GM18519 (cell line): ENCODE measurements around the gene TBC1D22A.
"Not testable (repeated sequence)": the region's sequence is repeated elsewhere in the genome, so short reads cannot be mapped to it uniquely, and the experiment has no call there.

Experiments used
- ATAC-seq: cut with Tn5 transposase; IDR thresholded peaks from one replicate; pipeline ENCODE4 v1.9.1; 2021; ENCODE audit warnings: mild to moderate bottlenecking, moderate library complexity; ENCODE audit not compliant: unreplicated experiment, low FRiP score

The TBC1D22A gene

DNA sequence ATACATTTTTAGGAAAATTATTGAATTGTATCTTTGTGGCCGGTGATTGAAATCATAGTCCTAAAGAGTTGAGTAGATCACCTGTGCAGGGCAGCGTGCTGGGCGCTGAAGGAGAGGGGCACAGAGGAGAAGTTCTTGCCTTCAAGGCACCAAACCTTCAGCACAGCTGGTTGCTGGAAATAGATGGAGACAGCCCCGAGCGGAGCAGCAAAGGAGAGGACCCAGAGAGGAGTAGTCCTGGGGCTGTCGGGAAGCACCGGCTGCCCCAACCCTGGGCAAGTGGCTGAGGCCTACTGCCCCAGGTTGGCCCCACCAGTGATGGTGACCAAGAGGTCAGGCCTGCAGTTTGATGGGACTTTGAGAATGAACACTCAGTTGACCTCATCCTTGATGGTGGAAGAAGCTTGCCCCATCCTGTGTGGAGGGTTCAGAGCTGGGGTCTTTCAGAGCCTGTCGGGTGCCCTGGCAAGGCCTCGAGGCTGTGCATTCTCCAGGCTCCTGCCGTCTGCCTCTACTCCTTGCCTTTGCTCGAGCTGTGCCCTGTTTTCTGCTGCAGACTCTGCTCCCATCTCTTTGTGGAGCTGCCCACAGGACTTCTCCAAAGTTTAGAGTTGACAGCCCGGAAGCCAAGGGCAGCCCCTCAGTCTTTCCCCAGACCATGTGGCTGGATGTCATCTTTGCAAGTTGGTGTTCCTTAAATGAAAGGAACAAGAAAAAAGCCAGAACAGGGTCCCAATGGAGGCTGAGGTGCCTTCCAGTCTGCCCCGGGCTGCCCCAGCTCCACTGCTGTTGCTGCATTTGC, 285.1 kb downstream of the TBC1D22A start:
- ATAC-seq: no peak

DNA sequence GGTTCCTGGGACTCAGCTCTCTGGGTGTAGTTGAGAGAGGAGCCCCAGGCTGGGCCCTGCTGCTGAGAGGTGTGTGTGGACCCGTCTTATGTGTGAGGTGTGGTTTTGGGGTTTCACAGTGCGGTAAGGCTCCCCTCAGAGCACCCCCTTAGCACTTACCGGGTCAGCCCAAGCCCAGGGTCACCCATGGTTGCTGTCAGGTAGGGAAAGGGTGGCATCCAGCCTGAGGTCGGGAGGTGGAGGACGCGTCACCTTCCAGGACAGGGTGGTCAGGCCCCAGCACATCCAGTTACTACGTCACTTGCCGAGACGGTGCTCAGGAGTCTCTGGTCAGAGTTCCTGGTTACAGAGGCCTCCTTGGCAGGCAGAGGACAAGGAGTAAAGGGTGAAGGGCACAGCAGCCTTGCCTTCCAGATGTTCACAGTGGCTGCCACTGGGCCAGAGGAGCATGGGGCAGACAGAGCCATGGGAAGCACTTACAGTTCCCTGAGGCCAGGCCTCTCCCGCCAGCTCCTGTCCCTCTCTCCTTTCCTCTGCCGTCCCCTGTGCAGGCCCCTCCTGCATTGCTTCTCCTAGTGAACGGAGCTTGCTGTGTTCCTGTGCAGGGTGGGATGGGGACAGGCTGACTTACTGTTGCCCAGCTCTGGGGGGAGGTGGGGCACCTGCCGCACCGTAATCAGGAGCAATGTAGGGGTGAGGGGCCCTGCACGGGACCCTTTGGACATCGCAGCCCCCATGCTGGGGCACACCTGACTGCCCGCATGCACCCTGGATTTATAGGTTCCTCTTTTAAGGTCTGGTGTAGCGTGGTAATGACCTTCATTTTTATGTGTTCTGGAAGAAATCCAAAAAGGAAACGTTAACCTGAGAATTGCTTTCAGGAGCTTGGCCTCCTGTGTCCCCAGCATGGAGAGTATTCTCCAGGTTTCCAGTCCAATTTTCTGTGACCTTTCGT, 285.9 kb downstream of the TBC1D22A start:
- no peak for ATAC-seq

DNA sequence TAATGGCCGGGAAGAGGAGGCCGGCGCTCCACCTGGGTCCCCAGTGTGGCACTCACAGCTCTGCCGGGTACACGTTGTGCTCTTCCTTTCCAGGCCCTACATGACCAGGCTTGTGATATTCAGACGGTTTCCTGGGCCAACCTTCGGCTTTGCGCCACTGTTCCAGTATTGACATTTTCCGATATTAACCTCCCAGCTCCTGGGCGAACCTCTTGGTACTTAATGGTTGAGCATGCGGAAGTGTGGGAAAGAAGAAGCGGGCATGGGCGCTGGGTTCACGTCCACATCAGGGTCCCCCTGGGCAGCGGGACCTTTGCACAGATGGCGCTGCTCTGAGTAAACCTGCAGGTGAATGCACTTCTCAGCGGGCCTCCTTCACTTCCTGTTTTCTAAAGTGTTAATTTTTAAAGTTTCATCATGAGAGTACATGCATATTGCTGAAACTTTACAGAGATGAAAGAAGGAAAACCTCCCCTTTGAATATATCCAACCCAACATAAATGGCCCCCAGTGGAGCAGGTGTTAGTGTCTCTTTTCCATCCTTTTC, 286.7 kb downstream of the TBC1D22A start:
- ATAC-seq: no peak

DNA sequence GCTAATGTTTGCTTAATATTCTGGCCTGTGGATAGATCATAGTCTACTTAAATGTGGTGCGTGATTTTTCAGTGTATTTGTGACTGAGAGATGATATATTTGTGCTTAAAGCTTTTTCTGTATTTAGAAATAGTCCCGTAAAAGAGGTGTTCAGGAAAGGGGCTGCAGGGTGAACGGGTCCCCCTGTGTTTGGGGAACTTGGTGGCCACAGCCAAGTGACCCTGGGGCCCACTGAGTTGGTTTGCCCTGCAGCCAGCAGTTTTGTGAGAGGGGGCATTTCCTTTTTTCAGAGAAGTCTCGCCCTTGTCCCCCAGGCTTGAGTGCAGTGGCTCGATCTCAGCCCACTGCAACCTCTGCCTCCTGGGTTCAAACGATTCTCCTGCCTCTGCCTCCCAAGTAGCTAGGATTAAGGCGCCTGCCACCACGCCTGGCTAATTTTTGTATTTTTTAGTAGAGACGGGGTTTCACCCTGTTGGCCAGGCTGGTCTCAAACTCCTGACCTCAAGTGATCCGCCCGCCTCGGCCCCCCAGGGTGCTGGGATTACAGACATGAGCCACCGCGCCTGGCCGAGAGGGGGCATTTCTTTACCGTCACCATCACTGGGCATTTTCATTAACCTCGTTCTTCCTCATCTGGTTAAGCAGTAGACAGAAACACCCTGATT, 287.4 kb downstream of the TBC1D22A start:
- ATAC-seq: not testable (repeated sequence)

DNA sequence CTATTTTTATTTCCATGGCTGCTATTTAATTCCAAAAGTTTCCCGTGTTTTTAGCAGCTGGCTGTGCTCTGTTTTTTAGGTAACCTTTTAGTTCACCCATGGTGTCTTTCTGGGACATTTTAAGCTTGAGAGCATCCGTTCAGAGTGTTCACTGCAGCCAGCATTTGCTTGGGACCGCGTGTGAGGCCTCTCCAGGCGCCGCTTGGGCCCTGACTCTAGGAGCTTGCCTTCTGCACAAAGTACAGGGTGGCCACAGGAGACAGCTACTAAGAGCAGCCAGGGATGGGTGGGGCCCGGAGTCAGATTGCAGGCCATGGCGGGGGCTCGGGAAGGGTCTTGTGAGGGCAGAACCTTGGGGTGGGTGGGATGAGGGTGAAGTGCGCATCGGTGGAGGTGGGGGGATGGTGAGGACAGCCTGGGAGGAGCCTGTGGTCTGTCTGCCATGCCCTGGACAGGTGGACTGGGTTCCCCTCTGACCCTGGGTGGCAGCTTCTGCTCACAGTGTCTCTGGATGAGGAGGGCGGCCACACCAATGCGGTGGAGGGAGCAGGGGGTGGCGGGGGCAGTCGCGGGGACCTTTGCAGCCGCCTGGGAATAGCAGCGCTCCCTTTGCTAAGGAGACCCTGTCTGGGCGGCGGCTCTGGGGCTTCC, 288.1 kb downstream of the TBC1D22A start:
- ATAC-seq: no peak

DNA sequence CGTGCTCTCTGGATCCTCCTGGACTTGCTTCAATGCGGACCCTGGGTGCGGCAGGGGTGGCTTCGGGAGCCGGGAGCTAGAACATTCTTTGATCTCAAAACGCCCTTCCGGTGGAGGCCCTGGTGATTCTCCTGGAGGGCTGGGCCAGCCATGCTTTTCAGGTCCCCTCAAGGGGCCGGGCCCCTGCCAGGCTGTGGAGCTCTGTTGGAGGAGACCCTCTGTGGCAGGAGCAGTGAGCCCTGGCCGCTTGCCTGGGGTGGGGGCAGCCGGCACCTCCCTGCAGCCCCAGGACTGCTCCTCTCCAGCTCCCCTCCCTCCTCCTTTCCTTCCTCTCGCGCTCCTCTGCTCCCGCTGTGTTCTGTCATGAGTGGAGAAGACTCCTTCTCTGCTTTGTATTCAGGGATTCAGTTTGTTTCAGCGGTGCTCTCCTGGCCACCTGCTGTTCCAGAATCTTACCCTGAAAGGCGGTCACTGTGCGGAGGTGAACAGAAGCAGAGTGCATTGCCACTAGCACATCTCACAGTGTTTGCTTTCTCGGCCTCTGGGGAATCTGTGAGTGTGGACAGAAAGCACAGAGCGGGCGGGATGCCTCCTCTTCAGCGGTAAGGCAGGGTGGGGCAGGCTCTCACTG, 289.1 kb downstream of the TBC1D22A start:
- ATAC-seq: no peak

DNA sequence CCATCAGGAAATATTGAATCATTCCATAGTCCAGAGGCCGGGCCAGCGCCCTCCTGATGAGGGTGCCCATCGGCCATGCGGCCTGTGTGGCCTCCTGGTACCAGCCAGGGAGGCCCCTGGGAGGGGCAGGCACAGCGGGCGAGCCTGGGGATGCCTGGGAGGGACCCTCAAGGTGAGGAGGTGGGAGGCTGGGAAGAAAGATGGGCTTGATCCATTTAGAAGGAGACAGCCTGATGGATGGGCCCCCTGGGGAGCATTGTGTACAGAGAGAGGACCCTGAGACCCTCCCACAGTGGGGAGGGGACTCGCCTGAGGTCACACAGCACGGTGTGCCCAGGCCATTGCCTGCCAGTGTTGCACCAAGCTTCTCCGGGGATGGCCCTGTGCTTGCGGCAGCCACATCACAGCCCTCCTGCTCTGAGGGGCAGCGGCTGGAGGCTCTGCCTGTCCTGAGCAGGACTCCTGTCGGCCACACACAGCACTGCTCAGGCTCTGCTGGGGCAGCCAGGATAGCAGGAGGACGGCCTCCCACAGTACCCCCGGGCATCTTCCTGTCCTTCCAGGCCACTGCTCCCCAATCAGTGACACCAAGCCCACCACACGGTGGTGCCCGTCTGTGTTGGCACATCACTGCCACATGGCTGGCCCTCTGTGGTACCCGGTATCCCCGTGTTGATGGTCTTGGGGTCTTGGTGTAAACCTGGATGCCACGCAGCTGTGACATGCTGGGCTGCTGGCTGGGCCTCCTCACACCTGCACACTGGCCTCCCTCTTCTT, 290.0 kb downstream of the TBC1D22A start:
- ATAC-seq: no peak

DNA sequence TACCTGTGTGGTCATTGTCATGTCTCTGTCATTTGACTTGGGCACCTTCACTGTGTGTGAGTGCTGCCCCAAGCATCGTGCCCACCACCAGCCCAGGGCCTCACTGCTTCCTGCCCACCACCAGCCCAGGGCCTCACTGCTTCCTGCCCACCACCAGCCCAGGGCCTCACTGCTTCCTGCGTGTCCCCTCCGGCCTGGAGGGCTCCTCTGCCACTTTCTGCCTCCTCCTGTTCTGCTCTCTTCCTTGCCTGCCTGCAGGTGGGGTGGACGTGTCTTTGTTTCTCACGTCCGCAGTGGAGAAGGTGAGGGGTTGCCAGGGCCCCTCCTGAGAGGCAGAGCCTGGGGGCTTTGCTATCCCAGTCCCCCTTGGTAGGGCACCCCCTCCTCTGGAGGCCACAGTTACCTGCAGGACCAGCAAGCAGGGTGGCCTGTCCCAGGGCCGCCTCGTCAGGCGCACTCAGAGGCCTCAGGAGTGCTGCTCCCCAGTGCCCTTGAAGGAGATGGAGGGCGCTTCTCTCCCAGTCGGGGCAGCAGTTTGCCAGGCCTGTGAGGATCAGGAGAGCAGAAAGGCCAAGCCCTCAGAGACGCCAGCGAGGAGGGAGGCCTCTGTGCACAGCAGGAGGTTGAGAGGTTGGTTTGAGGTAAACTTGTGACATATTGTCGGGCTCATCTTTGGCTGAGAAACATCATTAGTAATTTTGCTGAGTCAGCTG, 290.7 kb downstream of the TBC1D22A start:
- ATAC-seq: no peak

DNA sequence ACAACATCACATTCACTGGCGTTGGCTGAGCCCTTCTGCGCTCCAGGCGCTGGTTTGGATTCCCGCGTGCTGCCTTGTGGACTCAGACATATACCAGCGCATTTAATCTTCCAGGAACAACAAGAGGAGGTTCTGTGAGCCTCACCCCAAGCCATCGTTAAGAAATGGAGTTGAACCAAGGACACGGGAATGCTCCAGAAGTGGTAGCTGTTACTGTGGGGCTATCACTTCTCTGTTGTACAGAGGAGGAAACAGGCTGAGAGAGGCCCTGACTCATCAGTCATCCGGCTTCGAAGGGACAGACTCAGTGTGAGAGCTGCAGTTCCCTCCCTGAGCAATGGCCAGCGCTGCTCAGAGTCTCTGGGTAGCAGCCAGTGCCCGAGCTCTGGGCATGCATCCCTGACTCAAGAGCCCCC, 291.3 kb downstream of the TBC1D22A start:
- ATAC-seq: no peak

DNA sequence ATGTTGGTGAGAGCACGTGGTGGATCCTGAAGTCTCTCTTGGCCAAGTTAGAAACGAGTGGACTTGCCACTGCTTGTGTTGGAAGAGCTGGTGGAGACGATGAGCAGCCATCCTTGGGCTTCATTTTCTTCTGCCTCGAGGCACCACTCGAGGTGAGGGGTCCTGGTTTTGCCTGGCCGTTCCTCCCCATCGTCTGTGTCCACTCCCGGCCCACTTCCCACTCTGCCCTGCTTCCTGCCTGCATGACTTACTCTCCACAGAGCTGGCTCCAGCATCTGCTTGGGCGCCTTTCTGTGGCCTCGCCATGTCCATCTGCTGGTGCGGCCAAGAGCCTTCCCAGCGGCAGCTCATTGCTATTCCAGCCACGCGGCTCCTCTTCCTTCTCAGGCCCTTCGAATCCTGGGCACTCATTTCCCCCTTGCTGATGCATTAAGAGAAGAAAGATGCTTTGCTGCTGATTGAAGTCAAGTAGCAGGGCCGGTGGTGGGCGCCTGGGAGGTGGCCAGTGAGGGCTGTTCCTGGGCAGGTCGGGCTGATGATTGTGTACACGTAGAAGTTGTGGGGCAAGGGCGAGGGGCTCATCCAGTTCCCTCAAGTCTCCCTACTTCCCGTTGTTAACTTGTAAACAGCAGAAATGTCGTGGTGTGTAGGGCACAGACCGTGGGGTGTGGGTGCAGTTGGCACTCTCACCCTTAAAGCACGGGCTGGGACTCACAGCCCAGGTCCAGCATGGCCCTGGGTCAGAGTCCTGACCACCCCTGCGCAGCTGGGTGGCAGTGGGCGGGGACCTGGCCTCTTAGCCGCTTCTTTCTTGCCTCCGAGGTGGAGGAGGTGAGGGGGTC, 292.0 kb downstream of the TBC1D22A start:
- no peak for ATAC-seq

DNA sequence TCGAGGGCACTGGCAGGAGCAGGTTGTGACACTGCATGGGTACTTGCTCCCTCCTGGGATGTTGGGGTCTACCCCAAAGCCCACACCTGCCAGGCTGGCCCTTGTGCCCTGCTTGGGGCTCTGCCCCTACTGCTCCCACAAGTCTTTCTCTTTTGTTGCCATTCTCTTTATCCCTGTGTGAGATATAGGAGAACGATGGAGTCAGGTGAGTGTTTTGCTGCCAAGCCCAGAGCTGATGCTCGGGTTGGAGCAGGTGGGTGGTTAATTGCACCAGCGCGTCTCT, 292.6 kb downstream of the TBC1D22A start:
- ATAC-seq: no peak

DNA sequence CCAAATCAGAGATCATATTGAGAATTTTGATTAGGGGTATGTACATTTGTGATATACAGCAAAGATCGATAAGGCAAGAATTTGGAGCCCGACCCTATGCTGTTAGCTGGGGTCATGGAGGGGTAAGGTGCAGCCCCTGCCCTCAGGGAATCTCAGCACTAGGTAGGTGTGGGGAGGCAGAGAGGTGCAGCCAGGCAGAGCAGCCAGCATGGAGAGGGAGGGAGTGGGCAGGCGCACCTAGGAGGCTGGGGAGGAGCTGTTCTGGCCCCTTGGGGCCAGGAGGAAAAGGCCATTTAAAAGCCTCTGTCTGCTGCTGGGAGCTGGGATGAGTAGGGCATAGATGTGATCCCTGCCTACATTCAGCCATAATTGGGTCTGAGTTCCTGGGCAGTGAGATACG, 293.0 kb downstream of the TBC1D22A start:
- ATAC-seq: no peak

DNA sequence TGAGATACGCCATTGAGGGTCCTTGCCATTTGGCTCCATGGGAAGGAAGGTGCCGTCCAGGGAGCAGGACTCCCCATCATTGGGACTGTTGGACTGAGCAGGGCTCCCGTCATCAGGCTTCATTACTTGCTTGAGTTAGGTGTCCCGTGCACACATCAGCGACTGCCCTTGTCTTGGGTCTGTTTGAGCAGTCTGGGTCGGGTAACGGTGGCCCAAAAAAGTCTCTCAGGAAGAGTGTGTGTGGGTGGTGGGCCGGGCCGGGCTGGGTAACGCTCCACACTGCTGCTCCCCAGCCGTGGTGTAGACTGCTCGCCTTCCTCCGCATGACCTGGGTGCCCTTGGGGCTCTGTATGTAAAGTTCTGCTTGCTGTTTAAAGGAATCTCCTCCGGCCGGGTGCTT, 293.5 kb downstream of the TBC1D22A start:
- no peak for ATAC-seq

DNA sequence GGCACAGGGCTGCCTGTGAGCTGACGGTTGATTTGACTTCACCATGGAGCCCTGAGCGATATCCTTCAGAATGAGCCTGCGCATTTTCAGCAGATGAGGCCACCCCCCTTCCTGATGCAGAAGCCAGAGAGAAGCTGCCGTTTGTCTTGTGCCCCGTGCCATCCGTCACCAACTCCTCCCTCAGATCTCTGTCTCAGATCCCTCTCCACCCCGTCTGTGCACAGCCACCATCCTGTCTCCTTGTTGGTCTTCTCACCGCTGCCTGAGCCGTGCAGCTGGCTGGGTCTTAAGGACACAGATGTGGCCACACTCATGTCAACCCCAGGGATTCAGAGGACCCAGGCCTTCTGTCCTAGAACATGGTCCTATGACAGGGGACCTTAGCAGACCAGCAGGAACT, 293.9 kb downstream of the TBC1D22A start:
- ATAC-seq: no peak

DNA sequence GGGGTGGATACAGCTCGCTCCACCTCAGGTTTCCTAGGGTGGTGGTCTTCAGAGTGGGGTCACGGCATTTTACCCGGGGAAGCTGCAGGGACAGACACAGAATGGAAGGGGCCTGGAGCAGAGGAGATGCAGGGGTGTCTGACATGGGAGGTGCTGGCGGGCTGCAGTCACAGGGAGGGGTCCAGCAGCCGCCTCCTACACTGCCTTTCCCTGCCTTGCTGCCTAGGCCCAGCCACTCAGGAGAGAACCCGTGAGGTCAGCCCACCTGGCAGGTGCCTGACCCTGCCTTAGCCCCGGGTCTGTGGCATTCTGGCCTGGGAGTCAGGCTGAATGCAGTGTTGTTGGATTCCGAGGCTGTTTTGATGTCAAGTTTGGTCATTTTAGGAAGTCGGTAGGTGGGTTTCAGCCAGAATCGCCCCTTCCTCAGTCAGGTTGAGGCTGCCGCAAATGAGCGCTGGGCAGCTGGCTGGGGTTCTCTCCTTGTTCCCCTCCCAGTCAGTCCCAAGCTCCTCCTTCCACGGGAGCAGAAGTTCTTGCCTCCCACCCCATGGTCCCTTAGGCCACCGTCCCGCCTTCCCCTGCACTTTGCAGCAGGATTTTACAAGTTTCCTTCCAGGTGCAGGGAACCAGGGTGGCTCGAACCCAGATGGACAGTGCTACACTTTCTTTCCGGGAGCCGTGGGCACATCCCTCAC, 294.5 kb downstream of the TBC1D22A start:
- ATAC-seq: no peak

DNA sequence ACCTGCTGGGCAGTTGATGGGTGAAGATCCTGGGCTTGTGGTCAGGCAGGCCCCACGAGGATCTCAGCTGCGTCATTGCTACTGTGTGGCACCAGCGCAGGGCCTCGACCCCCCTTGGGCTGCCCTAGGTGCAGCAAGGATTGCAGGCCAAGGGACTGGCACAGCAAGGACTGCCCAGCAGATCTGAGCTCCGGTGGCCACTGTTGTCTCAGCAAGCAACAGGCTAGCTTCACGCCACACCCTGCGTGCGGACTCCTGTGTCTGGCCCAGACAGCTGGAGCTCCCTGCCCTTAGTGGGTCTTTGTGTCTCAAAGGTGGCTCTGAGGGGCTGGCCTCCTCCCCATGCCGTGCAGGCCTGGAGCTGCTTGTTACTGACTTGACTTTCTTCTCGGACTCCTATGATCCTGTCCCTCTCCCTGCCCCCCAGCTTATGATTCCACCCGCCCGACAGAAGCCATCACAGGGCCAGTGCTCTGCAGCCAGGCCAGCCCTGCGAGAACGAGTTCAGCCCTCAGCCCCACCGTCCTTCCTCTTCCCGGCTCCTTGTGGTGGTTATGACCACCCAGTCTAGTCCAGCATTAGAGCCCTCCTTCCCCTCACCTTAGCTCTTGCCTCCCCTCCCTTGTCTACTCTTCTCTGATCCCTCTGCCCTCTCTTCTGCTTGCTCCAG, 295.6 kb downstream of the TBC1D22A start:
- no peak for ATAC-seq

DNA sequence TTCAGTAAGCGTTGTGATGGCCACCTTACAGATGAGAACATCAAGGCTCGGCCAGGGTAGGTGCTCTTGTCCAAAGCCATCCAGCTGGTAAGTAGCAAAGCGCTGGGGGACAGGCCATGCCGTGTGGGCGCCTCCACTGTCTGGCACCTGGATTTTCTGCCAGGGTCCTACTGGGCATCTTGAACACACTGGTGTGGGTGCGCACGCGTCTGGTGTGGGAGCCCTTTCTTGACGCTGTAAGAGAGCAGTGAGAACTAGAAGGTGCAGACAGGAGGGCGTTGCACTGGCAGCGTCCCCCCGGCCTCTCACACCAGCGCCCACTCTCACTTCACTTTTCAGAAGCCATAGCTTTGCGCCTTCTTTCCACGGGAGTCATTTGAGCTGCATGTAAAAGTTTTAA, 296.6 kb downstream of the TBC1D22A start:
- ATAC-seq: no peak
